ACC112 (cell line): ENCODE results near the gene MRGPRG.

Experiments
- H2AFZ ChIP-seq: fragments of 200-600 bp; sonication (generic); one replicate; pipeline ENCODE4 v1.6.0; 2017; ENCODE audit warnings: antibody characterized with exemption, low read length; ENCODE audit not compliant: unreplicated experiment
- H3K27ac ChIP-seq: fragments of 200-600 bp; sonication (generic); 2 replicates; pipeline ENCODE4 v1.5.1; 2014; ENCODE audit warnings: low read depth, mild to moderate bottlenecking, antibody characterized with exemption, low read length, moderate library complexity
- H3K27me3 ChIP-seq: fragments of 200-600 bp; sonication (generic); 2 replicates; pipeline ENCODE4 v1.6.1; 2014; ENCODE audit warnings: mild to moderate bottlenecking, antibody characterized with exemption, low read length, moderate library complexity, mixed read lengths; ENCODE audit not compliant: insufficient read depth
- H3K36me3 ChIP-seq: fragments of 200-600 bp; sonication (generic); 2 replicates; pipeline ENCODE4 v1.6.1; 2016; ENCODE audit warnings: mild to moderate bottlenecking, antibody characterized with exemption, low read length, moderate library complexity, mixed read lengths; ENCODE audit not compliant: insufficient read depth
- H3K4me1 ChIP-seq: fragments of 200-600 bp; sonication (generic); one replicate; pipeline ENCODE4 v1.6.1; 2016; ENCODE audit warnings: low read length, mixed read lengths; ENCODE audit not compliant: insufficient read depth, unreplicated experiment, control insufficient read depth
- H3K4me3 ChIP-seq: fragments of 200-600 bp; sonication (generic); 2 replicates; pipeline ENCODE4 v1.5.1; 2014; ENCODE audit warnings: mild to moderate bottlenecking, low read depth, low read length
- H3K79me2 ChIP-seq: fragments of 200-600 bp; sonication (generic); one replicate; pipeline ENCODE4 v1.6.0; 2016; ENCODE audit warnings: low read length; ENCODE audit not compliant: control insufficient read depth, unreplicated experiment, insufficient read depth

Gene MRGPRG

GRCh38 chr11:3217818-3218482 is 663 bp downstream of the MRGPRG start:
- Histone ChIP-seq H3K4me3 (no peak overlapping the region), H3K27me3 (peaks cover 56% of the 10 kb centered on the region), H3K27ac (no peak overlapping the region), H3K36me3 (no peaks in the 10 kb centered on the region), H2AFZ (no peak overlapping the region), H3K79me2 (no peaks in the 10 kb centered on the region), H3K4me1 (no peaks in the 10 kb centered on the region)

- no peaks in the 10 kb centered on the region for H3K79me2 ChIP-seq
- H3K27me3 ChIP-seq, result peaks cover 53% of the 10 kb centered on the region
- H2AFZ ChIP-seq, result no peak overlapping the region
- H3K4me3 ChIP-seq, result no peak overlapping the region
- no peaks in the 10 kb centered on the region for H3K36me3 ChIP-seq
- no peaks in the 10 kb centered on the region for H3K4me1 ChIP-seq
- no peak overlapping the region for H3K27ac ChIP-seq
Observed at GRCh38 chr11:3216027-3216525, 2.5 kb downstream of the MRGPRG start.

GRCh38 chr11:3215346-3216026 is 3.1 kb downstream of the MRGPRG start:
- H3K4me1 ChIP-seq, result no peaks in the 10 kb centered on the region
- H2AFZ ChIP-seq, result no peak overlapping the region
- H3K27ac ChIP-seq, result no peak overlapping the region
- H3K27me3 ChIP-seq, result peaks cover 52% of the 10 kb centered on the region
- H3K36me3 ChIP-seq, result no peaks in the 10 kb centered on the region
- no peaks in the 10 kb centered on the region for H3K79me2 ChIP-seq
- H3K4me3 ChIP-seq, result no peak overlapping the region

- H3K36me3 ChIP-seq, result no peaks in the 10 kb centered on the region
- no peak overlapping the region for H3K4me3 ChIP-seq
- no peak overlapping the region for H3K27ac ChIP-seq
- H3K79me2 ChIP-seq, result no peaks in the 10 kb centered on the region
- no peak overlapping the region for H2AFZ ChIP-seq
- no peaks in the 10 kb centered on the region for H3K4me1 ChIP-seq
- H3K27me3 ChIP-seq, result peaks cover 45% of the 10 kb centered on the region
Observed at GRCh38 chr11:3214420-3214699, 4.3 kb downstream of the MRGPRG start.

- H2AFZ ChIP-seq, result no peak overlapping the region
- no peaks in the 10 kb centered on the region for H3K36me3 ChIP-seq
- H3K79me2 ChIP-seq, result no peaks in the 10 kb centered on the region
- H3K4me1 ChIP-seq, result no peaks in the 10 kb centered on the region
- H3K27me3 ChIP-seq, result peaks cover 41% of the 10 kb centered on the region
- no peak overlapping the region for H3K4me3 ChIP-seq
- no peak overlapping the region for H3K27ac ChIP-seq
Observed at GRCh38 chr11:3213659-3214419, 4.8 kb downstream of the MRGPRG start.

GRCh38 chr11:3208272-3208671 is 10.3 kb downstream of the MRGPRG start:
- no peaks in the 10 kb centered on the region for H3K79me2 ChIP-seq
- no peak overlapping the region for H3K27ac ChIP-seq
- no peak overlapping the region for H3K4me3 ChIP-seq
- no peak overlapping the region for H2AFZ ChIP-seq
- H3K4me1 ChIP-seq, result no peaks in the 10 kb centered on the region
- peaks cover 39% of the 10 kb centered on the region for H3K27me3 ChIP-seq
- no peaks in the 10 kb centered on the region for H3K36me3 ChIP-seq

GRCh38 chr11:3207526-3208189 is 11.0 kb downstream of the MRGPRG start:
- H3K79me2 ChIP-seq, result no peaks in the 10 kb centered on the region
- H3K36me3 ChIP-seq, result no peaks in the 10 kb centered on the region
- no peak overlapping the region for H2AFZ ChIP-seq
- no peak overlapping the region for H3K4me3 ChIP-seq
- H3K4me1 ChIP-seq, result no peaks in the 10 kb centered on the region
- H3K27me3 ChIP-seq, result peaks cover 39% of the 10 kb centered on the region
- H3K27ac ChIP-seq, result no peak overlapping the region

- Histone ChIP-seq H3K27ac (no peak overlapping the region), H3K36me3 (no peaks in the 10 kb centered on the region), H3K27me3 (peaks cover 43% of the 10 kb centered on the region), H3K4me3 (no peak overlapping the region), H2AFZ (no peak overlapping the region), H3K4me1 (no peaks in the 10 kb centered on the region), H3K79me2 (no peaks in the 10 kb centered on the region)
Observed at GRCh38 chr11:3206922-3207204, 11.8 kb downstream of the MRGPRG start.

GRCh38 chr11:3206156-3206921 is 12.3 kb downstream of the MRGPRG start:
- Histone ChIP-seq H3K27me3 (peaks cover 43% of the 10 kb centered on the region), H3K36me3 (no peaks in the 10 kb centered on the region), H3K27ac (no peak overlapping the region)

More at GRCh38 chr11:3206156-3206921, 12.3 kb downstream of the MRGPRG start:
- Histone ChIP-seq H3K4me3 (no peak overlapping the region), H3K4me1 (no peaks in the 10 kb centered on the region), H3K79me2 (no peaks in the 10 kb centered on the region), H2AFZ (no peak overlapping the region)
